GM13977 (cell line): Measurements from ENCODE around the gene PRKACA.

Source experiments
- DNase-seq: peaks from one replicate; pipeline ENCODE4 v3.0.0; 2012; ENCODE audit warnings: low spot score
- CTCF ChIP-seq: IDR thresholded peaks from 2 replicates; pipeline ENCODE4 v1.5.1; 2012; ENCODE audit warnings: mild to moderate bottlenecking, control low read depth; ENCODE audit not compliant: insufficient read depth; ENCODE audit errors: extremely low read depth, missing control alignments
- in situ Hi-C: fragments of 300-500 bp; cut with MboI; formaldehyde crosslinking; loops from one replicate; pipeline ENCODE4 v1.12.0; 2022; ENCODE audit warnings: low sequenced_read_pairs, low pct_unique_long_range_greater_than_20kb, mixed read lengths, inconsistent platforms; ENCODE audit not compliant: unreplicated experiment

Gene PRKACA

GRCh38 chr19:14138576-14139265, 21.2 kb upstream of the PRKACA start:
- no peak for DNase-seq
- in situ Hi-C loops: no loop called here
- TF ChIP-seq CTCF: no peak

GRCh38 chr19:14136509-14137281, 19.1 kb upstream of the PRKACA start, which contains the start of gene ASF1B:
Gene ASF1B, minus strand, starts transcription at chr19:14136589. Its CDS starts 133 bp downstream, at chr19:14136456.
- in situ Hi-C loops: no loop called here
- peak; percentile 99 for DNase-seq
- peak; percentile 96 for TF ChIP-seq CTCF

GRCh38 chr19:14135985-14136508, 18.5 kb upstream of the PRKACA start:
- DNase-seq: no peak
- no peak for TF ChIP-seq CTCF
- in situ Hi-C loops: no loop called here

- in situ Hi-C loops: no loop called here
- DNase-seq: no peak
- TF ChIP-seq CTCF: no peak
These were observed 17.8 kb upstream of the PRKACA start for GRCh38 chr19:14135355-14135754.

GRCh38 chr19:14127929-14128509, 10.5 kb upstream of the PRKACA start:
- in situ Hi-C loops: no loop called here

More at GRCh38 chr19:14127929-14128509, 10.5 kb upstream of the PRKACA start:
- no peak for TF ChIP-seq CTCF
- DNase-seq: no peak
